ENCODE data around the gene MPP2.
"Not testable (repeated sequence)": the region's sequence is repeated elsewhere in the genome, so short reads cannot be mapped to it uniquely, and the experiment has no call there.

GRCh38 chr17:43869031-43869430 lies 38.3 kb downstream of the MPP2 start:
- not testable (repeated sequence) for TF ChIP-seq EZH2phosphoT487 (IDR thresholded peaks at IDR 0.05; ENCODE audit: insufficient read depth, low read depth); EZH2 (IDR thresholded peaks at IDR 0.05; ENCODE audit: insufficient read depth, poor library complexity, severe bottlenecking)

All from GM23248 (cell line).